Nephron progenitor cell (in vitro differentiated cells): ENCODE results near the gene TAF1B.
A peak's percentile ranks its signal among the peaks of the same experiment; 100 is the strongest.

Source experiments
- DNase-seq: peaks from one replicate; pipeline ENCODE4 v3.0.0; 2021
- H3K27ac Mint-ChIP-seq: 2 replicates; pipeline ENCODE4 v1.8.0; 2021; ENCODE audit warnings: mild to moderate bottlenecking, moderate library complexity, mixed read lengths
- H3K27me3 Mint-ChIP-seq: 2 replicates; pipeline ENCODE4 v1.8.0; 2021; ENCODE audit warnings: mild to moderate bottlenecking, low read depth, mixed read lengths; ENCODE audit not compliant: poor library complexity
- H3K36me3 Mint-ChIP-seq: 2 replicates; pipeline ENCODE4 v1.8.0; 2021; ENCODE audit warnings: low read depth, mixed read lengths
- H3K4me1 Mint-ChIP-seq: 2 replicates; pipeline ENCODE4 v1.8.0; 2021; ENCODE audit warnings: mixed read lengths
- H3K4me3 Mint-ChIP-seq: 2 replicates; pipeline ENCODE4 v1.8.0; 2021; ENCODE audit warnings: mild to moderate bottlenecking, moderate library complexity, mixed read lengths
- H3K9me3 Mint-ChIP-seq: 2 replicates; pipeline ENCODE4 v1.8.0; 2021; ENCODE audit warnings: mild to moderate bottlenecking, moderate library complexity, mixed read lengths
- TF ChIP-seq, protein P1 (sequence below): fragments of 200-600 bp; sonication (generic); IDR thresholded peaks from 2 replicates; pipeline ENCODE4 v1.5.0; 2021; ENCODE audit warnings: antibody characterized with exemption

The TAF1B gene

DNA sequence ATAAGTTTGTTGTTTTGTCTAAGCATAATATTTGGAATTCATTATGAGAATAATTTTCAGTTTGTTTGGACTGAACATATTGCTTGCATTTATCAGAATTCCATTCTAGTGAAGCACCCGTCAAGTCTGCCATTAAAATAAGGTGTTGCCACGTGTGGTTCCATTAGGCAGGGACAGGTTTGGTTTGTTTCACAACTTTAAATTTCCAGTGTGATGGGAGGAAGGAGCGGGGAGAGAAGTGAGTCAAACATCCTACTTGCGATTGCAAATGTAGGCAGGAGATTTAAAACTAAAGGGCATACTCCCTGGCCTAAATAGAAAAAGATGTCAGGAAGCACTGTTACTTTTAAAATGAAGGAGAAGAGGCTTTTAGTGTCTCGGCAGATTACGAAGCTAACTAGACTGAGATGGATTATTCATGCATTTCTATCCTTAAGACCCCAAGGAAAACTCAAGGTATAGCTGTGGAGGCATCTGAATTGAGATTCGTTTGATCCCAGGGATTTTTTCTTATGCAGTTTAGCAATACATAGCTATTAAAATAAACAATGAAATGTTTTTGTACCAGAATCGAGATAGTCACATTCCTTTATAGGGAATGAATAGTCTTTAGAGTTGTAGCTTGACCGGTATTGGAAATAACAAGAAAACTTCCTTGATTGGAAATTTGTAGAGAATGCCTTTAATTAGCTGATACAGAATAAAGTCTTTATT, 128.0 kb downstream of the TAF1B start:
- TF ChIP-seq, protein P1, sequence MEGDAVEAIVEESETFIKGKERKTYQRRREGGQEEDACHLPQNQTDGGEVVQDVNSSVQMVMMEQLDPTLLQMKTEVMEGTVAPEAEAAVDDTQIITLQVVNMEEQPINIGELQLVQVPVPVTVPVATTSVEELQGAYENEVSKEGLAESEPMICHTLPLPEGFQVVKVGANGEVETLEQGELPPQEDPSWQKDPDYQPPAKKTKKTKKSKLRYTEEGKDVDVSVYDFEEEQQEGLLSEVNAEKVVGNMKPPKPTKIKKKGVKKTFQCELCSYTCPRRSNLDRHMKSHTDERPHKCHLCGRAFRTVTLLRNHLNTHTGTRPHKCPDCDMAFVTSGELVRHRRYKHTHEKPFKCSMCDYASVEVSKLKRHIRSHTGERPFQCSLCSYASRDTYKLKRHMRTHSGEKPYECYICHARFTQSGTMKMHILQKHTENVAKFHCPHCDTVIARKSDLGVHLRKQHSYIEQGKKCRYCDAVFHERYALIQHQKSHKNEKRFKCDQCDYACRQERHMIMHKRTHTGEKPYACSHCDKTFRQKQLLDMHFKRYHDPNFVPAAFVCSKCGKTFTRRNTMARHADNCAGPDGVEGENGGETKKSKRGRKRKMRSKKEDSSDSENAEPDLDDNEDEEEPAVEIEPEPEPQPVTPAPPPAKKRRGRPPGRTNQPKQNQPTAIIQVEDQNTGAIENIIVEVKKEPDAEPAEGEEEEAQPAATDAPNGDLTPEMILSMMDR: no peak
- H3K9me3 Mint-ChIP-seq: no peaks in the 10 kb centered on the region
- peak overlapping the region; percentile 5 for H3K27ac Mint-ChIP-seq
- H3K4me1 Mint-ChIP-seq: peaks cover 78% of the 10 kb centered on the region
- no peaks in the 10 kb centered on the region for H3K27me3 Mint-ChIP-seq
- DNase-seq: no peak
- no peaks in the 10 kb centered on the region for H3K36me3 Mint-ChIP-seq
- no peak overlapping the region for H3K4me3 Mint-ChIP-seq

DNA sequence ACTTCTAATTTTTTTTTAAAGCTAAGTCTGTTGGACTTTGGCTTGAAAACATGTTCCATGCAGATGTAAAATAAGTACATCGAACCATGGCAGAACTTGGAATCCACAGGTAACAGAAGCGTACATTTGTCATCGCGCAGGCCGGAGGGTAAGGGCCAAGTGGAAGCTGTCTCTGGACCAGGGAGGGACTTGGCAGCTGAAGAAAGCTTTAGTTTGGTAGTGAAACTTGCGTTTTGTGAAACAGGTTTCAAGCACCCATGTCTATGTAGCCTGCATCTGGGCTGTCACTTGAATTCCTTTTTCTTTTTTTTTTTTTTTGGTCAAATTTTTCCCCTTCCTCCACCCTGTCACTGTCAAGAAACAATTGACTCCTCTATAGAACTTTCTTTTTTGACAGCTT, 128.6 kb downstream of the TAF1B start:
- DNase-seq: no peak
- Mint-ChIP-seq H3K4me3 (no peak overlapping the region), H3K27ac (no peak overlapping the region), H3K27me3 (no peaks in the 10 kb centered on the region), H3K4me1 (peaks cover 78% of the 10 kb centered on the region), H3K36me3 (no peaks in the 10 kb centered on the region), H3K9me3 (no peaks in the 10 kb centered on the region)
- TF ChIP-seq, protein P1: no peak

DNA sequence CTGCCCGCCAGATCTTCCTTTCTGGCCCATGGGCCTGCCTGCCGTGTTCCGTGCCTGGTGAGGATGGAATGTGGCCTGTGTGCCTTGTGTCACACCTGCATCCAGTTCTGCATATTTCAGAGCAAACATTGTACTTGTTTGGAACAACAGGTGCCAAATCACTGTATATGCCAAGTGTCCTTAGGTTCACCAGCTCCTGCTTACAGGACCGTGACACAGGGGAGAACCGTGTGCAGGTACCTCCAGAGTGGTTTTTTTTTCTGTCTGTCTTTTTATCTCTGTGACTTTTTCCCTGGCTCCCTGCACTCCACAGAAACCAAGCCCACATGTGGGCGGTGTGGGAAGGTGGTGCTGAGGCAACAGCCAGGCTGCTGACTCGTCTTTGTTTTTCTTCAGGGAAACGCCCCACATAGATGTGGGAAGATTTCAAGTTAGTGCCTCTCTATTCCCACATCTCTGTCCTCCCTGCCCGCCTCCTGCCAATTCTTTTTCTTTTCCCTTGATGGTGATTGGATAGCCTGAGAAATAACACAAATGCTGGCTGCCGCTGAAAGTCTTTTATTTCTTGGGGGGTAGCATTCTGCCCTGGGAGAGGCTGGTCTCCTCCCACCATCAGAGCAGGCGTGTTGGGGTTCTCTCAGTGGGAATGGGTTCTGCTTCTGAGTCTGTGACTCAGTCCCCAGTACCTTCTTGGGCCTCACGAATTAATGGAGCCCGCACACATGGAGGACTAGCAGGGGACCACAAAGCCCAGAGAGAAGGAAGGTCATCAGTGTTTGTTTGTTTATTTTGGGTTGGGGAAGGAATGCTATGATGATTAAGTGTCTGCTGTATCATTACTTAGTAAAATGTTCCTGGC, 129.6 kb downstream of the TAF1B start:
- peaks cover 3% of the 10 kb centered on the region for H3K9me3 Mint-ChIP-seq
- TF ChIP-seq, protein P1: no peak
- no peak overlapping the region for H3K27ac Mint-ChIP-seq
- H3K4me3 Mint-ChIP-seq: peak overlapping the region; percentile 14
- no peak for DNase-seq
- H3K36me3 Mint-ChIP-seq: no peaks in the 10 kb centered on the region
- peaks cover 3% of the 10 kb centered on the region for H3K27me3 Mint-ChIP-seq
- H3K4me1 Mint-ChIP-seq: peaks cover 69% of the 10 kb centered on the region

DNA sequence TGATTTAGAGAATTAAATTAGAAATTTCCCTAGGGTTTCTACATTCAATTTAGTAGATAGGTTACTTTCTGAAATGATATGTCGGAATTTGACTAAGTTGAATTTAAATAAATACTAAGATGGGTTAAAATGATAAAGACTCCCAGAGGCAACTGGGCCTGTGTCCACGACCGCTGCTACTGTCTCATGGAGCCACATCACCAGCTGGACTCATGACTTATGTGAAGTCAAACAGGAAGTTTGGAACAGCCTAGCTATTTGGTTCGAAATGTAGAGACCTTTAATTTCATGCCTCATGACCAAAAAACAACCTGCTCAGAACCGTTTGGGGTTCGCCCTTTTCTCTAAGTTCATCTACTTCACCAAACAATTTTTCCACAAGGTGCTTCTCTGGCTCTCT, 130.4 kb downstream of the TAF1B start:
- Mint-ChIP-seq H3K36me3 (no peaks in the 10 kb centered on the region), H3K4me1 (peaks cover 60% of the 10 kb centered on the region), H3K27ac (no peak overlapping the region)

DNA sequence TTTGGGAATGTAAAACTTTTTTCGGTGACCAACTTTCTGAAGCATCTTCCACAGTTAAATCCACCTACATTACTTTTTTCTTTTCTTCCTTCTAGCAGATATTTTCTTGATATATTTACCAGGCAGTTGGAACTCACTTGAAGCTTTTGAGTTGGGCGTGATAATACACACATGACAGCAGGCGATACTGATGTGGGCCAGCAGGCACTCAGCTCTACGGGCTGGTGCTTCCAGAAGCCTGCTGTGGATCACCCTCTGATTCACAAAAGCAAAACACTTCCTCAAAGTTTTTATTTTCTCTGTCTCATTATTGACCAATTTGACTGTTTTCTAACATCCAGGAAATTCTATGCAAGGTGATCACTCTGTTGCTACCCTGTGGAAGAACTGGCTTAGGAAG, 131.1 kb downstream of the TAF1B start:
- Mint-ChIP-seq H3K27me3 (peaks cover 6% of the 10 kb centered on the region), H3K36me3 (no peaks in the 10 kb centered on the region), H3K4me3 (no peak overlapping the region), H3K9me3 (peaks cover 6% of the 10 kb centered on the region), H3K4me1 (peaks cover 54% of the 10 kb centered on the region), H3K27ac (no peak overlapping the region)
- DNase-seq: no peak
- TF ChIP-seq, protein P1: no peak

More for the DNA sequence above, 130.4 kb downstream of the TAF1B start:
- Mint-ChIP-seq H3K27me3 (peaks cover 6% of the 10 kb centered on the region), H3K4me3 (no peak overlapping the region), H3K9me3 (peaks cover 6% of the 10 kb centered on the region)
- TF ChIP-seq, protein P1: no peak
- DNase-seq: no peak
